SK-N-SH (cell line): ENCODE data around the gene LEMD1. TPM values are rescaled to one million over a fixed set of nuclear protein-coding genes. Genes with fewer than 3 reads are reported as not detected.

Experiments
- CTCF ChIA-PET: fragments of 300-600, 350-600 bp; formaldehyde crosslinking; extraction: SDS; loops from one replicate; lab custom pipeline; 2021; lab: Yijun Ruan, JAX
- POLR2A ChIA-PET: fragments of 350-600 bp; sonication (Branson Sonifier 250); formaldehyde crosslinking; extraction: SDS; loops from one replicate; lab custom pipeline; 2020; ENCODE audit warnings: antibody characterized with exemption, inconsistent platforms; lab: Yijun Ruan, JAX
- DNase-seq: peaks from one replicate; pipeline ENCODE4 v3.0.0; 2012
- H2AFZ ChIP-seq: fragments of 200-600 bp; sonication (generic); 2 replicates; pipeline ENCODE4 v1.8.1; 2016; ENCODE audit warnings: antibody characterized with exemption, mild to moderate bottlenecking, low read depth
- H3F3A ChIP-seq: fragments of 200-600 bp; sonication (generic); replicated peaks from 2 replicates; pipeline ENCODE3; 2016; ENCODE audit warnings: antibody characterized with exemption, mild to moderate bottlenecking; ENCODE audit not compliant: insufficient read depth
- H3K27ac ChIP-seq, 2 experiments: fragments of 200-500 bp in 1 of 2; fragments of 200-600 bp in 1 of 2; sonication (Bioruptor generic) in 1 of 2; sonication (generic), shearing (Covaris generic) in 1 of 2; 2 replicates each; pipeline versions ENCODE4 v1.5.1 to v1.6.1; 2014 to 2016; ENCODE audit warnings: low read depth in 2 of 2, inconsistent platforms in 1 of 2, low read length in 1 of 2, mild to moderate bottlenecking in 1 of 2, mixed read lengths in 1 of 2
- H3K27me3 ChIP-seq: fragments of 200-600 bp; sonication (generic), shearing (Covaris generic); 2 replicates; pipeline ENCODE4 v1.6.1; 2016; ENCODE audit warnings: mixed run types; ENCODE audit not compliant: insufficient read depth
- H3K36me3 ChIP-seq, 2 experiments: fragments of 200-500 bp in 1 of 2; fragments of 200-600 bp in 1 of 2; sonication (Bioruptor generic) in 1 of 2; sonication (generic) in 1 of 2; replicated peaks in 1 of 2; 2 replicates each; pipeline versions ENCODE3 to v1.5.1; 2014 to 2016; ENCODE audit warnings: low read length in 1 of 2, mild to moderate bottlenecking in 1 of 2; ENCODE audit not compliant: insufficient read depth in 2 of 2, control insufficient read depth in 1 of 2
- H3K4me1 ChIP-seq, 2 experiments: fragments of 200-500 bp in 1 of 2; fragments of 200-600 bp in 1 of 2; sonication (Bioruptor generic) in 1 of 2; sonication (generic), shearing (Covaris generic) in 1 of 2; 2 replicates each; pipeline versions ENCODE4 v1.5.1 to v1.6.1; 2014 to 2016; ENCODE audit warnings: low read depth in 1 of 2, low read length in 1 of 2, mixed run types in 1 of 2; ENCODE audit not compliant: insufficient read depth in 2 of 2, control insufficient read depth in 1 of 2
- H3K4me2 ChIP-seq: fragments of 200-600 bp; sonication (generic), shearing (Covaris generic); 2 replicates; pipeline ENCODE4 v1.6.1; 2017; ENCODE audit warnings: mixed run types
- H3K4me3 ChIP-seq, 2 experiments: fragments of 200-500 bp in 1 of 2; fragments of 200-600 bp in 1 of 2; sonication (Bioruptor generic) in 1 of 2; sonication (generic), shearing (Covaris generic) in 1 of 2; 2 replicates each; pipeline versions ENCODE4 v1.5.1 to v1.8.1; 2014 to 2016; ENCODE audit warnings: low read depth in 2 of 2, inconsistent platforms in 1 of 2, low read length in 1 of 2, mild to moderate bottlenecking in 1 of 2, mixed read lengths in 1 of 2, moderate library complexity in 1 of 2
- H3K79me2 ChIP-seq: fragments of 200-600 bp; sonication (generic); 2 replicates; pipeline ENCODE4 v1.8.1; 2017; ENCODE audit warnings: mild to moderate bottlenecking; ENCODE audit not compliant: insufficient read depth
- H3K9ac ChIP-seq: fragments of 200-600 bp; sonication (generic); 2 replicates; pipeline ENCODE4 v1.6.1; 2017; ENCODE audit warnings: mixed run types
- H3K9me2 ChIP-seq: fragments of 200-600 bp; sonication (generic); 2 replicates; pipeline ENCODE4 v1.6.1; 2017; ENCODE audit warnings: mixed run types
- H3K9me3 ChIP-seq: fragments of 200-600 bp; sonication (generic); 2 replicates; pipeline ENCODE4 v1.6.1; 2017; ENCODE audit warnings: mixed run types, mild to moderate bottlenecking, moderate library complexity
- H4K20me1 ChIP-seq: fragments of 200-600 bp; sonication (generic); 2 replicates; pipeline ENCODE4 v1.6.1; 2017; ENCODE audit warnings: mild to moderate bottlenecking, mixed run types; ENCODE audit not compliant: insufficient read depth
- CHD2 ChIP-seq: fragments of 150-350 bp; IDR thresholded peaks from 2 replicates; pipeline ENCODE4 v1.6.1; 2018; ENCODE audit warnings: low read length; ENCODE audit not compliant: partially characterized antibody
- CTCF ChIP-seq: fragments of 200-600 bp; sonication (generic); IDR thresholded peaks from 2 replicates; pipeline ENCODE4 v1.6.1; 2017; ENCODE audit warnings: antibody characterized with exemption, mild to moderate bottlenecking, moderate library complexity
- ELF1 ChIP-seq: IDR thresholded peaks from 2 replicates; pipeline ENCODE4 v1.4.0; 2012
- FOXJ3 ChIP-seq: sonication (generic); formaldehyde crosslinking; IDR thresholded peaks from 2 replicates; pipeline ENCODE4 v1.5.1; 2020; ENCODE audit warnings: mild to moderate bottlenecking, missing genetic modification reagents
- FOXM1 ChIP-seq: IDR thresholded peaks from 2 replicates; pipeline ENCODE4 v1.4.0; 2012; ENCODE audit warnings: low read depth, mild to moderate bottlenecking
- GABPA ChIP-seq: IDR thresholded peaks from 2 replicates; pipeline ENCODE4 v1.4.0; 2012; ENCODE audit warnings: low read depth, mild to moderate bottlenecking
- IRF3 ChIP-seq: fragments of 150-350 bp; IDR thresholded peaks from 2 replicates; pipeline ENCODE4 v1.6.1; 2016; ENCODE audit warnings: mild to moderate bottlenecking, low read depth, low read length
- MXI1 ChIP-seq: IDR thresholded peaks from 2 replicates; pipeline ENCODE4 v1.6.1; 2012; ENCODE audit warnings: mild to moderate bottlenecking, low read depth, low read length, improper control_type of control experiment
- NFIC ChIP-seq: IDR thresholded peaks from 2 replicates; pipeline ENCODE4 v1.4.0; 2012; ENCODE audit warnings: borderline replicate concordance
- NRF1 ChIP-seq: IDR thresholded peaks from 2 replicates; pipeline ENCODE4 v1.6.1; 2012; ENCODE audit warnings: low read depth, mild to moderate bottlenecking, low read length
- PBX3 ChIP-seq: IDR thresholded peaks from 2 replicates; pipeline ENCODE4; 2012
- RAD21 ChIP-seq: IDR thresholded peaks from 2 replicates; pipeline ENCODE4 v1.6.1; 2012; ENCODE audit warnings: mild to moderate bottlenecking, low read length
- RCOR1 ChIP-seq: fragments of 150-350 bp; IDR thresholded peaks from 2 replicates; pipeline ENCODE4 v1.6.1; 2017; ENCODE audit warnings: antibody characterized with exemption, low read length
- RFX5 ChIP-seq: IDR thresholded peaks from 2 replicates; pipeline ENCODE4 v1.6.1; 2012; ENCODE audit warnings: mild to moderate bottlenecking, improper control_type of control experiment, low read length
- RXRA ChIP-seq: IDR thresholded peaks from 2 replicates; pipeline ENCODE4 v1.4.0; 2012; ENCODE audit warnings: low read depth, mild to moderate bottlenecking, borderline replicate concordance
- TAF1 ChIP-seq: IDR thresholded peaks from 2 replicates; pipeline ENCODE4 v1.6.1; 2012; ENCODE audit warnings: low read depth, mild to moderate bottlenecking, low read length, moderate library complexity, borderline replicate concordance
- TEAD4 ChIP-seq: IDR thresholded peaks from 2 replicates; pipeline ENCODE4 v1.4.0; 2012; ENCODE audit warnings: mild to moderate bottlenecking, borderline replicate concordance; ENCODE audit not compliant: insufficient read depth
- WGBS: methylation state at CpG from one replicate; pipeline ENCODE4 v1.1.6; 2017; ENCODE audit warnings: low lambda C conversion rate; 5-methylcytosine and 5-hydroxymethylcytosine counted together
- polyA plus RNA-seq, 3 experiments: library from polyadenylated mRNA; depleted of rRNA; stranded (reverse); fragments of >200 nt; gene quantifications; 2 replicates each; pipeline ENCODE4 v1.2.3, GENCODE V29; 2012

Gene LEMD1
- not detected in 2 replicates for polyA plus RNA-seq (2012; rRNA removed)
- not detected in 2 replicates for polyA plus RNA-seq (2012; cell fraction: cytosol; rRNA removed)
- not detected in 2 replicates for polyA plus RNA-seq (2012; cell fraction: nucleus; rRNA removed)

GRCh38 chr1:205421798-205422197, at the start of gene LEMD1:
Gene LEMD1, minus strand, starts transcription at chr1:205422056. Its CDS starts 1,520 bp downstream, at chr1:205420536.
- no peak for TF ChIP-seq CHD2
- TF ChIP-seq RXRA: no peak
- TF ChIP-seq TAF1: no peak
- TF ChIP-seq IRF3: no peak
- no peak for TF ChIP-seq FOXJ3
- no peak for TF ChIP-seq FOXM1
- TF ChIP-seq RCOR1: no peak
- no peak for TF ChIP-seq MXI1
- TF ChIP-seq TEAD4: no peak
- no peak for TF ChIP-seq PBX3
- TF ChIP-seq CTCF: no peak
- TF ChIP-seq NRF1: no peak
- no peak for TF ChIP-seq RFX5
- TF ChIP-seq GABPA: no peak
- no peak for TF ChIP-seq RAD21
- no peak for TF ChIP-seq NFIC
- no peak for TF ChIP-seq ELF1
- TF ChIP-seq, all 33 proteins: peak for 0
- Histone ChIP-seq H3K36me3 (no peaks in the 10 kb centered on the region), H3K27ac (no peak within 1 kb of the TSS), H3K9me2 (no peaks in the 10 kb centered on the region), H2AFZ (no peak within 1 kb of the TSS), H3F3A (no peaks in the 10 kb centered on the region), H3K4me3 (no peak within 1 kb of the TSS), H3K9ac (no peak within 1 kb of the TSS), H3K4me2 (no peak within 1 kb of the TSS), H4K20me1 (no peaks in the 10 kb centered on the region), H3K9me3 (no peaks in the 10 kb centered on the region), H3K79me2 (no peaks in the 10 kb centered on the region), H3K4me1 (peaks cover 0 to 11% of the 10 kb centered on the region in 2 experiments; a peak in 2 of 4 replicates), H3K27me3 (peaks cover 44% of the 10 kb centered on the region)
- ChIA-PET CTCF (interaction anchor here (0.9 to 6.1 kb wide), 5 partner anchors 10 to 103 kb away, joined by 3 to 49 read pairs (median 8); no protein-coding TSS in a partner anchor), POLR2A (no interaction called here)
- no peak for DNase-seq
- 34% methylated on average over 2 of the region's 2 CpGs for WGBS
